ENCODE measurements around the gene ALKBH3.

- no peak for TF ChIP-seq CTCF (IDR thresholded peaks at IDR 0.05 in 4 of 5, conservative IDR thresholded peaks at IDR 0.05 in 1 of 5)
- no peak for TF ChIP-seq POLR2A (IDR thresholded peaks at IDR 0.05)
These were observed 26.7 kb downstream of the ALKBH3 start for GRCh38 chr11:43907028-43907975.

All from gastrocnemius medialis (tissue), 4 donors.